HFF-Myc (cell line): ENCODE data around the gene NCK2.

Experiments used
- DNase-seq: peaks from one replicate; pipeline ENCODE4 v3.0.0-alpha.2; 2011; ENCODE audit warnings: low read depth; ENCODE audit errors: extremely low read depth
- H3K4me3 ChIP-seq: replicated peaks from 2 replicates; pipeline ENCODE4 v1.5.1; 2011; ENCODE audit warnings: low read depth, mild to moderate bottlenecking, control low read depth, low read length
- CTCF ChIP-seq: IDR thresholded peaks from 2 replicates; pipeline ENCODE4 v1.5.1; 2012; ENCODE audit warnings: mild to moderate bottlenecking, low read depth, low read length, control low read depth; ENCODE audit errors: missing control alignments

Gene NCK2

GRCh38 chr2:105860567-105860966 is 115.9 kb downstream of the NCK2 start:
- no peak for DNase-seq
- TF ChIP-seq CTCF, result no peak

GRCh38 chr2:105861200-105861599 is 116.5 kb downstream of the NCK2 start:
- H3K4me3 ChIP-seq, result no peak overlapping the region
- no peak for TF ChIP-seq CTCF
- no peak for DNase-seq

More at GRCh38 chr2:105860567-105860966, 115.9 kb downstream of the NCK2 start:
- H3K4me3 ChIP-seq, result no peak overlapping the region

- no peak for TF ChIP-seq CTCF
- H3K4me3 ChIP-seq, result no peak overlapping the region
- DNase-seq, result no peak
These were observed 118.1 kb downstream of the NCK2 start for GRCh38 chr2:105862843-105863242.

- DNase-seq, result no peak
- H3K4me3 ChIP-seq, result no peak overlapping the region
- no peak for TF ChIP-seq CTCF
These were observed 119.5 kb downstream of the NCK2 start for GRCh38 chr2:105864262-105864661.

- no peak for DNase-seq
- H3K4me3 ChIP-seq, result no peak overlapping the region
- TF ChIP-seq CTCF, result no peak
These were observed 120.7 kb downstream of the NCK2 start for GRCh38 chr2:105865222-105865913.

GRCh38 chr2:105866216-105867185 is 121.8 kb downstream of the NCK2 start:
- no peak for DNase-seq
- TF ChIP-seq CTCF, result no peak
- H3K4me3 ChIP-seq, result no peak overlapping the region
